ENCODE measurements around the gene ZNF195.
A peak's percentile ranks its signal among the peaks of the same experiment; 100 is the strongest.

ZNF195 gene

GRCh38 chr11:3368199-3368598, 10.7 kb downstream of the ZNF195 start:
- TF ChIP-seq TAF1 (IDR thresholded peaks at IDR 0.05; ENCODE audit: borderline replicate concordance, insufficient read depth, low read length) (no peak), SIN3A (IDR thresholded peaks at IDR 0.05; ENCODE audit: borderline replicate concordance, insufficient read depth, low read length) (no peak), FOXP2 (optimal IDR thresholded peaks at IDR 0.05; ENCODE audit: borderline replicate concordance, extremely low read depth, extremely low read length, insufficient read depth) (no peak), REST (IDR thresholded peaks at IDR 0.05; ENCODE audit: insufficient read depth in 1 of 2, low read depth in 2 of 2, low read length in 2 of 2) (no peak), POLR2AphosphoS5 (IDR thresholded peaks at IDR 0.05; ENCODE audit: low read depth, low read length) (no peak)

GRCh38 chr11:3367221-3367620, 11.7 kb downstream of the ZNF195 start:
- TF ChIP-seq POLR2AphosphoS5 (IDR thresholded peaks at IDR 0.05; ENCODE audit: low read depth, low read length) = no peak
- TF ChIP-seq REST (IDR thresholded peaks at IDR 0.05; ENCODE audit: insufficient read depth in 1 of 2, low read depth in 2 of 2, low read length in 2 of 2) = no peak
- TF ChIP-seq SIN3A (IDR thresholded peaks at IDR 0.05; ENCODE audit: borderline replicate concordance, insufficient read depth, low read length) = no peak
- no peak for TF ChIP-seq FOXP2 (optimal IDR thresholded peaks at IDR 0.05; ENCODE audit: borderline replicate concordance, extremely low read depth, extremely low read length, insufficient read depth)
- no peak for TF ChIP-seq TAF1 (IDR thresholded peaks at IDR 0.05; ENCODE audit: borderline replicate concordance, insufficient read depth, low read length)

- TF ChIP-seq POLR2AphosphoS5 (IDR thresholded peaks at IDR 0.05; ENCODE audit: low read depth, low read length) = 0 out of 2 replicates have a peak, but pooled peaks have one; percentile 22
- no peak for TF ChIP-seq TAF1 (IDR thresholded peaks at IDR 0.05; ENCODE audit: borderline replicate concordance, insufficient read depth, low read length)
- no peak for TF ChIP-seq FOXP2 (optimal IDR thresholded peaks at IDR 0.05; ENCODE audit: borderline replicate concordance, extremely low read depth, extremely low read length, insufficient read depth)
Observed at GRCh38 chr11:3359092-3359824, 19.7 kb downstream of the ZNF195 start.

GRCh38 chr11:3357994-3358676, 20.8 kb downstream of the ZNF195 start:
- peak; percentile 40 for TF ChIP-seq POLR2AphosphoS5 (IDR thresholded peaks at IDR 0.05; ENCODE audit: low read depth, low read length)
- TF ChIP-seq TAF1 (IDR thresholded peaks at IDR 0.05; ENCODE audit: borderline replicate concordance, insufficient read depth, low read length) = no peak
- TF ChIP-seq FOXP2 (optimal IDR thresholded peaks at IDR 0.05; ENCODE audit: borderline replicate concordance, extremely low read depth, extremely low read length, insufficient read depth) = no peak
- no peak for TF ChIP-seq REST (IDR thresholded peaks at IDR 0.05; ENCODE audit: insufficient read depth in 1 of 2, low read depth in 2 of 2, low read length in 2 of 2)
- no peak for TF ChIP-seq SIN3A (IDR thresholded peaks at IDR 0.05; ENCODE audit: borderline replicate concordance, insufficient read depth, low read length)

- TF ChIP-seq FOXP2 (optimal IDR thresholded peaks at IDR 0.05; ENCODE audit: borderline replicate concordance, extremely low read depth, extremely low read length, insufficient read depth) (no peak), SIN3A (IDR thresholded peaks at IDR 0.05; ENCODE audit: borderline replicate concordance, insufficient read depth, low read length) (no peak), POLR2AphosphoS5 (IDR thresholded peaks at IDR 0.05; ENCODE audit: low read depth, low read length) (no peak), TAF1 (IDR thresholded peaks at IDR 0.05; ENCODE audit: borderline replicate concordance, insufficient read depth, low read length) (no peak), REST (IDR thresholded peaks at IDR 0.05; ENCODE audit: insufficient read depth in 1 of 2, low read depth in 2 of 2, low read length in 2 of 2) (no peak)
Observed at GRCh38 chr11:3357302-3357701, 21.6 kb downstream of the ZNF195 start.
